PFSK-1 (cell line): ENCODE data around the gene RHBDF1.

Source experiments
- REST ChIP-seq, 2 experiments: IDR thresholded peaks; 2 replicates each; pipeline versions ENCODE4 v1.6.1 to v1.8.0; 2011 to 2012; ENCODE audit warnings: low read depth in 2 of 2, low read length in 2 of 2, control low read depth in 1 of 2, inconsistent platforms in 1 of 2, mild to moderate bottlenecking in 1 of 2, moderate library complexity in 1 of 2; ENCODE audit not compliant: insufficient read depth in 1 of 2
- TAF1 ChIP-seq: IDR thresholded peaks from 2 replicates; pipeline ENCODE4 v1.6.1; 2012; ENCODE audit warnings: low read length, control low read depth, borderline replicate concordance; ENCODE audit not compliant: insufficient read depth

- TF ChIP-seq REST (IDR thresholded peaks at IDR 0.05; ENCODE audit: insufficient read depth in 1 of 2, low read depth in 2 of 2, low read length in 2 of 2) (no peak), TAF1 (no peak)
Observed at GRCh38 chr16:60166-60565, 12.3 kb downstream of the RHBDF1 start.
